Hindlimb muscle (tissue), 1 donor: ENCODE data around the gene ABCD3. TPM values are rescaled to one million over a fixed set of nuclear protein-coding genes. Genes with fewer than 3 reads are reported as not detected.

Source experiments
- DNase-seq: peaks from one replicate; pipeline ENCODE4 v3.0.0-alpha.2; 2013
- polyA plus RNA-seq: library from polyadenylated mRNA; unstranded; fragments of 120-200 nt; gene quantifications from one replicate; pipeline ENCODE4 v1.2.1, GENCODE V29; 2013; ENCODE audit not compliant: insufficient read length

The ABCD3 gene
- polyA plus RNA-seq, 1 donor: 21.8 TPM

DNA sequence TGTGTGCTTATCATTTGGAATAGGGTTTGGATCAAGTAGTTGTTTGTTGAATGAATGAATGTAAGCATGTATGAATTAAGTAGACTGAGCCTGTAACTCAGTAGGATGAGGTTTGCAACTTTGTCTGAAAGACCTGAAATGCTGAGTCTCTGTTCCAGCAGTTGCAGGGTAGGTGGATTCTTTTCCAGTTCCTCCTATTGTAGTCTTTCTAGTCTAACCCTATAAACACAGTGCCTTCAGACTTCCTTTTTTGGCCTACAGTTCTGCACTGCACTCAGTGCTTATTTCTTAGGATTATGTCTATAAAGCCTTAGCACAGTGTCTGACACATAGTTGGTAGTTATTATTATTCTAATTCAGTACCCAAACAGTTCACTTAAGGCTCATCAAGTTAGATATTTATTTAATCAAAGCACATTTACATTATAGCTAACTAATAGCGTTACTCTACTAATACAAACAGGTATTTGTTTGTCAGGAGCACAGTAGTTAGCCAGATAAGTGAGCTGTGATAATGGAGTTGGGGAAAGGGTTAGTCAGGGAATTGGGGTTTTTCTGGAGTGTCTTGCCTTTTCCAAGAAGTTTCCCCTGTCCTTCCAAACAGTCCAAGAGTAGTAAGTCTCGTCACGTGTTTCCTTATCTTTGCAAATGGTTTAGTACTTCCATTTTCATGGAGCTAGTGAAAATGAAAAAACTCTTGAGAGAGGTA lies 45.0 kb downstream of the ABCD3 start:
- no peak for DNase-seq

- no peak for DNase-seq
These were observed 45.7 kb downstream of the ABCD3 start for GRCh38 chr1:94463765-94464330.

DNA sequence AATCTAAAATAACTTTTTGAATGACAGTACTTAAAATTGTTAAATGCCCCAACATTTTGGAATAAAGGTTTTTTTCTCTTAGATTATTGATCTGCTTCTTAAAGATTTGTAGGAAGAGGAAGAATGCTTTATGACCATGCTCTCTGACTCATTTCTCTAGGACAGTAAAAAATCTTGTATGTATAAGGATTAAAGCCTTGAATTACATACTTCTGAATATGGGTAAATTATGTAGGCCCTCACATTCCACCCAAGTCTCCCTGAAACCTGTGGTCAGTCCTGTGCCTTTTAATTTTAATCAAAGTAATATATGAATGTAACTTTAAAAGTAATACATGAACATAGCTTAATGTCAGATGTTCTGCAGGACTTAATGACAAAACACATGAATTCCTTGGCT lies 50.5 kb downstream of the ABCD3 start:
- no peak for DNase-seq

DNA sequence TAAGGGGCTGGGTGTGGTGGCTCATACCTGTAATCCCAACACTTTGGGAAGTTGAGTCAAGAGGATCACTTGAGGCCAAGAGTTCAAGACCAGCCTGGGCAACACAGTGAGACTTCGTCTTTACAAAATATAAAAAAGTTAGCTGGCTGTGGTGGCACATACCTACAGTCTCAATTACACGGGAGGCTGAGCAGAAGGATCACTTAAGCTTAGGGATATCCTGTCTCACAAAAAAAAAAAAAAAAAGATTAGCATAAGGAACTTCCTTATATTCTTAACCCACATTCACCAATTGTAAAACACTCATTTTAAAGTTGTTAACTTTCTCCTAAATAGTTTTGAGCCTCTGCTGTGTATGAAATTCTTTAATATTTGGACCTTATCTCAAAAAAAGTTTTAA lies 53.1 kb downstream of the ABCD3 start:
- DNase-seq: no peak

GRCh38 chr1:94475232-94475631 lies 57.0 kb downstream of the ABCD3 start:
- DNase-seq: no peak

DNA sequence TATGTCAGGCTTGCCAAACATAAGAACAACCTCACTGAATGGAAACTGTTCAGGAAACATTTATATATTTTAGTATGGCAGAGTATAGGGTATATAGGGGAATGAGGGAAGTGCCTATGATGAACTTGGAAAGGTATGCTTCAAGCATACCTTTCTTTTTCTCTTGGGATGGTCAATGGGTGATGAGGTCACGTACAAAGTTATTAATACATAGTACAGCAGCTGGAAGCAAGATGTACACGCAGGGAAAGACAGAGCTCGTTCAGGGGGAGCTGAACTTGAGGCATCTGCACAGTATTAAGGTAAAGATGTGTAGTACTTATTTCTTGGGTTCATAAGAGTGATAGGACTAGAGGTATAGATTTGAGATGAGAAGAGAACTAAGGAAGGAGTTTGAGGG lies 61.5 kb downstream of the ABCD3 start:
- DNase-seq: no peak

DNA sequence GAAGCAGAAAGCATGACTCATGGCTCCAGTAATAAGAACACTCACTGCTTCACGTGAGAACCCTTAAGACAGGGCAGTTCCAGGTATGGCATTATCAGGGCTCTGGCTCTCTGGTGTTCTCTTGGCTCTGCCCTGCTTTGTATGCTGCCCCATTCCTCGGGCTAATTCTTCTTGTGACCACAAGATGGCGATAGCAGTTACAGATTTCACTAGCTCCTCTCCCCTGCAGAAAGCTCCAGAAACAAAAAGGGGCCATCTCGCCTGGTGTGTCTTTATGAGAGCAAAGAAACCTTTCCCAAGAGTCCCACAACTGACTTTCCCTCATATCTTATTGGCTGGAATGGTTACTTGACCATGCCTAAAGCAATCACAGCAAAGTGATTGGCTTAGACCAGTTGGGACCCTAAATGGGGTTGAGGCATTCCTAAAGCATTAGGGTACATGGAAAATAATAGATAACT lies 63.3 kb downstream of the ABCD3 start:
- DNase-seq: peak; percentile 49

- DNase-seq: no peak
These were observed 68.8 kb downstream of the ABCD3 start for GRCh38 chr1:94486990-94487389.

- DNase-seq: no peak
These were observed 72.4 kb downstream of the ABCD3 start for GRCh38 chr1:94490556-94490955.

DNA sequence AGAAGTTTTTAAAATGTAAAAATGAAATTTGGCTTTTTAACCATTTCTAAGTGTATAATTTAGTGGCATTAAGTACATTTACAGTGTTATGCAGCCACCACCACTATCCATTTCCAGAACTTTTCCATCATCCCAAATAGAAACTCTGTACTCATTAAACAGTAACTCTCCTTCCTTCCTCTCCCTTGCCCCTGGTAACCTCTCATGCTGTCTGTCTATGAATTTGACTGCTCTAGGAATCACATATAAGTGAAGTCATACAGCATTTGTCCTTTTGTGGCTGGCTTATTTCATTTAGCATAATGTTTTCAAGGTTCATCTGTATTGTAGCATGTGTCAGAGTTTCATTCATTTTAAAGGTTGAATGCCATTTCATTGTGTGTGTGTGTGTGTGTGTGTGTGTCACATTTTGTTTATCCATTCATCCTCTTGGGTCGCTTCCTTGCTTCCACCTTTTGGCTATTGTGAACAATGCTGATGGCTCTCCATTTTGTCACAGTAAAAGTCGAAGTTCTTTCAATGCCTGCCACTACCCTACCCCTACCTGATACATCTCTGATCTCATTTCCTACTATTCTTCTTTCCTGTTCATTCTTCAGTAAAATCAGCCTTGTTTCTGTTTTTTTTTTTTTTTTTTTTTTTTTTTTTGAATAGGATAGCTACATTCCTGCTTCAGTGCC lies 78.0 kb downstream of the ABCD3 start:
- no peak for DNase-seq

GRCh38 chr1:94501426-94501825 lies 83.2 kb downstream of the ABCD3 start:
- no peak for DNase-seq

DNA sequence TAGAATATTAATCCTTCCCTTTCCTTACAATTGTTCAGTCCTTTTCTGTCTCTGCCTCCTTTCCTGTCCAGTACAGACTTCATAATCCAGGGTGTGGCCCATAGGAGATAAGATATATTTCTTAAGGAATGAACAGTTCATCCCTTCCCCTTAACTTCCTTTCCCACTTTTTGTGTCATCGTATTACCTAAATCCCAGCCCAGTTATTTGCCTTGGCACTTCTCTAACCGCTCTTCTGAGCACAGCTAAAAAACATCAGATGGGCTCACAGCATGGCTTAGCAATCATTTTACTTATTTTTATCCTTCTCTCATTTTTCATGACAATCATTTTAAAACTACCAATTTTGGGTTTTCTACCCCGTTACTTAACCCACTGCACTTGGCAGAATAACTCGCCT lies 83.7 kb downstream of the ABCD3 start:
- no peak for DNase-seq

DNA sequence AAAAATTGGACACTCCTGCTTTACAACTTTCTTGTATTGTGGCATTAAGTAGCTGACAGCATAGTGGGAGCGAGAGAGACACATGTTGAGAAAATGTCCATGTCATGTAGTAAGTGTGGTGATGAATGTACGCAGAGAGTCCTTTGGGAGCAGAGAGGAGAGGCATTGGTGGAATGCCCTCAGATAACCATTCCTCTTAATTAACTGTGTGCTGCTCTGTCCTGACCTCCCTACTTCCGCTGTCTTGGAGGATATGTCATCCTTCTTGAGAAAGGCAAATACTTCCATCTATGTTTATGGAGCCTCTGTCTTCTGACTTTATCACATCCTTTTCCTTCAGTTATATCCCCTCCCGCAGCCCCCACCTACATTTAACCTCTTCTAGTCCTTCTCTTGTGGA lies 85.0 kb downstream of the ABCD3 start:
- DNase-seq: no peak

GRCh38 chr1:94504601-94505000 lies 86.4 kb downstream of the ABCD3 start:
- DNase-seq: no peak

DNA sequence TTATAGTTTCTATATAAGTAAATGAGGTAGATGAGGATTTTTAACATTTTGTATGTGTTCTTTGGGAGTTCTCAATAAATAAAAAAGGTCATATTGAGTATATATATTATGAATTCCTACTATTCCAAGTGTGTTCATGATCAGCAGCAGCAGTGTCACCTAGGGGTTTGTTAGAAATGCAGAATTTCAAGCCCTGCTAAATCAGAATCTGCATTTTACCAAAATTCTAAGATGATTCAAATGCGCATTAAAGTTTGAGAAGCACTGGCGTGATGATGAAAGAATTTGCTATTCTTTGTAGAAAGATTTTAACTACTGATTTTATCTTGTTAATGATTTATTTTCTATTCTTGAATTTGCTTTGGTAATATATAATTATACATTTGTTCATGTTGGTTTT lies 94.6 kb downstream of the ABCD3 start:
- no peak for DNase-seq

DNA sequence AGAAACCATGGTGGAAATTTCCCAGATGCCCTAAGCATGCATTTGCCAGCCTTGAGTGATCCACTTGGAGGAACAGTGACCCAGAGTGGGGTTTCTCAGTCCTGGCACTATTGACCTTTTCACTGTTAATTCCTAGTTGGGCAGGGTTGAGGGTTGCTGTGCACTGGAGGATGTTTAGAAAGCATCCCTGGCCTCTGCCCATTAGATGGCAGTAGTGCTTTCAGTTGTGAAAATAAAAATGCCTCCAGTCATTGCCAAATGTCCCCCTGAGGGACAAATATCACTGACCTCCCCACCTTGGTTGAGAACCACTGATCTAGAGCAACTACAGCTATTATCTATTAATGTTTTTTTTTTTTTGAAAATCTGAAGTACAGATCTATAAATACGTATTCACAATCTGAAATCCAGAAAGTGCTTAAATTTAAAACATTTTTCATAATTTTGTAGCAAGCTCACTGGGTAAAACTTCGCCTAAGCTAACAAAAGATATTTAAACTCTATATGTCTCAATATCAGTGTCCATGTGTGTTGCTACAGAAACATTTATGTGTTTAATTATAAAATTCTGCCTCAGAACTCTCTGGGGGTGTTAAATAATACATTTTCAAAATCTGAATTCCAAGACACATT lies 96.0 kb downstream of the ABCD3 start:
- DNase-seq: no peak

DNA sequence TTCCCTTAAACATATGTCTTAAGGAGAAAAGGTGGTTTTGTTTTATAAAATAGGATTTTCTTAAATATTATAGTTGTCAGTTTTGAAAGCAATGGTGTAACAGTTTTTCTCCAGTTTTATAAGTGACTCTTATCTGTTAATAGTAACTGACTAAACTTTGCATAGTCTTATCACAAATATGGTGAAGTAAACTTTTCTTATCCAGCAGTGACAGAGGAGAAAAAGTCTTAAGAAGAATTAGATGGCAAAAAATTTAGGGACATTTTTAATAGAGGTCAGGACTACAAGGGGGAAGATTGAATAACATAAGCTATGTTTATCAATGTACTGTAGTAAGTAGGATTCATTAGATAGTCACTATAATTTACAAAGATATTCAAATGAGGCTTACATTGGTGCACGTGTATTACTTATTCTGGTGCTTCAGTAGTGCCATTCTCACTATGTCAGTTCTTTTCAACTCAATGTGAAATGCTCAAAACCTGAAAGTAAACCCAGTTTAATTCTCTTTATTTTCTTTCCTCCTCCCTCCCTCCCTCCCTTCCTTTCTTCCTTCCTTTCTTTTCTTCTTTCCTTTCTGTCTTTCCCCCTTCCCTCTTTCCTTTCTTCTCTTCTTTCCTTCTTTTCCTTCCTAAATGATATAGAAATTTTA lies 97.2 kb downstream of the ABCD3 start:
- DNase-seq: no peak

GRCh38 chr1:94519351-94519750 lies 101.2 kb downstream of the ABCD3 start:
- DNase-seq: no peak

- DNase-seq: peak; percentile 47
These were observed 104.1 kb downstream of the ABCD3 start for GRCh38 chr1:94522304-94522703.

- no peak for DNase-seq
These were observed 106.3 kb downstream of the ABCD3 start for GRCh38 chr1:94524531-94524930.

DNA sequence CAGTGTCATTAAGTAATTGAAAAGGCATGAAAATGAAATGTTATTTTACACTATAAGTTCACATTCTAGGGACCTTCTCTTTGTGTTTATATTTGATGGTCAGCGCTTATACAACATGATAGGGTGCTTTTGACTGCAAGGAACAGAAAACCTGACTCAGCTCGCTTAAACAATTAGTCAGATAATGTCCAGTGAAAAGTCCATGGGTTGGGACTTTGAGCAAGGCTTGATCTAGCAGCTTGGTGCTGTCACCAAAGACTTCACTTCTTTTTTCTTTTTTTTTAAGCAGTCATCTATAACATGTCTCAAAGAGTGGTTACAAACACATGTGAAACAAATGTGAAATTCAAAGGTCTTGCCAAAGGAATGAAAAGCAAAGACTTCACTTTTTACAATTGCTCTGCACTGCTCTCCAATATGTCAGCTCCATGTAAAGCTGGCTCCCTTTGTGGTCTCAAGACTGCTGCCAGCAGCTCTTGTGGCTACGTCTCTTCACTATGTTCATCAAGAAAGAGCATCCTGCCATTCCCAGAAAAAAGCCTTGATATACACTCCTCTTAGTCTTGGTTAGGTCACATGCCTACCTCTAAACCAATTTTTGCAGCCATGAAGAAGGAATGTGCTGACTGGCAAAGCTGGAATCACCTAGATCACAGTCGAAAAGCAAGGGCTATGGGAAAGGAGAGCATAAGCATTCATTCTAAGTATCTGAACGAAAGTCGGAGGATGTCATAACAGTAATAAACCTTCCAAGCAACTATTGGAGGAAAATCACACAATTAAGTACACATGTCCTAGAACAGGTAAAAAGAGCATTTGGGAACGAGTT lies 108.2 kb downstream of the ABCD3 start:
- no peak for DNase-seq

- no peak for DNase-seq
These were observed 109.3 kb downstream of the ABCD3 start for GRCh38 chr1:94527447-94528031.
